Smooth muscle cell of trachea (primary cell): ENCODE measurements around the gene TMEM35A. TPM values are rescaled to one million over a fixed set of nuclear protein-coding genes. Genes with fewer than 3 reads are reported as not detected.

Experiments
- total RNA-seq: library from RNA; depleted of rRNA; stranded (reverse); fragments of >200 nt; gene quantifications from 2 replicates; pipeline ENCODE4 v1.2.1, GENCODE V29; 2014

TMEM35A gene, protein sequence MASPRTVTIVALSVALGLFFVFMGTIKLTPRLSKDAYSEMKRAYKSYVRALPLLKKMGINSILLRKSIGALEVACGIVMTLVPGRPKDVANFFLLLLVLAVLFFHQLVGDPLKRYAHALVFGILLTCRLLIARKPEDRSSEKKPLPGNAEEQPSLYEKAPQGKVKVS
- total RNA-seq = 22.3 and 37.9 TPM in 2 replicates

DNA sequence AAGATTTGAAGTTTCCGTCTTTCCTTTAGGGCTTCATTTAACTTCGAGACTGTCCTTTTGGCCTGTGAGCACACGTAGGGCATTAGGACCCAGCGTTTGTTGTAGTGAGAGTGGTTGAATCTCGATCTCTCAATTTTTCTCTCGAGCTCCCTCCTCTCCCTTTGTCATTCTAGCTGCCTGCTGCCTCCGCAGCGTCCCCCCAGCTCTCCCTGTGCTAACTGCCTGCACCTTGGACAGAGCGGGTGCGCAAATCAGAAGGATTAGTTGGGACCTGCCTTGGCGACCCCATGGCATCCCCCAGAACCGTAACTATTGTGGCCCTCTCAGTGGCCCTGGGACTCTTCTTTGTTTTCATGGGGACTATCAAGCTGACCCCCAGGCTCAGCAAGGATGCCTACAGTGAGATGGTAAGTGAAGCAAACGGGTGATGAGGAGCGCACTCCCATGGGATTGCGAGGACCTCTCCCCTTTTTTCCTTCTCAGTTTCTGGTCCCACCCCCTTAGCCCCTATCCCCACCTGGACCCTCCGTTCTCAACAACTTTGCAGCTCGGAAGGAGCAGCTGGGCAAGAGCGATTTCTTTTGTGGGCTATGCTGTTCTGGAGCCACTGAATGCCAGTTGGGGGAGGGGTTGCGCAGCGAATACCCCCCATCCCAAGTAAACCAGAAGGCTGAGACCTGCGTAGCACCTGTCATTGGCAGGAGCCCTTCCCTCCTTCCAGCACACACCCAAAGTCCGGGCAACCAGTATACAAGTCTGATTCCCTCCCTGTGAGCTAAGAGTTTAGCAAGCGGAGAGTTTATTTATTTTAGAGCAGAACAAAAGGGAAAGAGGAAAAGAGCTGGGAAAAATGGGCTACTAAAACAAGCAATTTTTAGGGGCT, at the start of gene TMEM35A:
TMEM35A (plus strand) TSS at position 164 of the 883 bp plus-strand sequence; CDS start at position 288, 124 bp downstream.

DNA sequence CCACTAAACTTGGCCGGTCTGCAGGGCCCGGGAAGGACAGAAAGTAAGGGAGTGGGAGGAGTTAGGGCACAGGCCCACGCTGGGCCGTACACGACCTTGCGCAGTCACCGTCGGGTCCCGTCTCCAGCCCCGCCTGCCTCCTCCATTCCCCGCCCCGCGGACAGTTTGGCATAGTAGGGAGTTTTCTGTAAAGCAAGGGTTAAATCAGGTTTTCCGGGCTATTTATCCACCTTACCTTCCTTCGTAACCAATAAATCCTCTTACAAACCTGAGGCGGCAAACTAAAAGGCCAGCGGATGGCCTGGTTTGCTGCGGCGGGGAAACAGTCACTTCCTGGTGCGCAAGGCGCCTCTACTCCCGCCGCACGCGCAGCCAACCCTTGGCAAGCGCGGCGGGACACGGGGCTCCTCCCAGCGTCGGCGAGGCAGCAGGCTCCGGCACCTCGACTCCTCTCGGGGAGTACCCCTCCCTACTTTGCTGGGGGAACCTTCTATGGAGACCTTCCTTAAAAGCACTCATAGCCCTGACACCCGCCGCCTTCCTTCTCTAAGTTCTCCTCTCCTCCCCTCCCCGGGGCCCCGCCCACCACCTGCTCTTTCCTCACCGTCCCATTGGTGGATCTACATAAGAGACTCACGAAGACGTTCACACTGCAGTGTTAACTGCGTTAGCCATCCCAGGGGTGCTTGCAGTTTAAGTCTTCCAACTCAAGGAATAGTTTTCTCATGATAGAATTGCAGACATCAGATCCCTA, 27.0 kb upstream of the TMEM35A start, which contains the start of gene TRMT2B:
TRMT2B (minus strand) TSS at position 563 of the 754 bp plus-strand sequence. CDS start 9,822 bp downstream, outside the sequence.

DNA sequence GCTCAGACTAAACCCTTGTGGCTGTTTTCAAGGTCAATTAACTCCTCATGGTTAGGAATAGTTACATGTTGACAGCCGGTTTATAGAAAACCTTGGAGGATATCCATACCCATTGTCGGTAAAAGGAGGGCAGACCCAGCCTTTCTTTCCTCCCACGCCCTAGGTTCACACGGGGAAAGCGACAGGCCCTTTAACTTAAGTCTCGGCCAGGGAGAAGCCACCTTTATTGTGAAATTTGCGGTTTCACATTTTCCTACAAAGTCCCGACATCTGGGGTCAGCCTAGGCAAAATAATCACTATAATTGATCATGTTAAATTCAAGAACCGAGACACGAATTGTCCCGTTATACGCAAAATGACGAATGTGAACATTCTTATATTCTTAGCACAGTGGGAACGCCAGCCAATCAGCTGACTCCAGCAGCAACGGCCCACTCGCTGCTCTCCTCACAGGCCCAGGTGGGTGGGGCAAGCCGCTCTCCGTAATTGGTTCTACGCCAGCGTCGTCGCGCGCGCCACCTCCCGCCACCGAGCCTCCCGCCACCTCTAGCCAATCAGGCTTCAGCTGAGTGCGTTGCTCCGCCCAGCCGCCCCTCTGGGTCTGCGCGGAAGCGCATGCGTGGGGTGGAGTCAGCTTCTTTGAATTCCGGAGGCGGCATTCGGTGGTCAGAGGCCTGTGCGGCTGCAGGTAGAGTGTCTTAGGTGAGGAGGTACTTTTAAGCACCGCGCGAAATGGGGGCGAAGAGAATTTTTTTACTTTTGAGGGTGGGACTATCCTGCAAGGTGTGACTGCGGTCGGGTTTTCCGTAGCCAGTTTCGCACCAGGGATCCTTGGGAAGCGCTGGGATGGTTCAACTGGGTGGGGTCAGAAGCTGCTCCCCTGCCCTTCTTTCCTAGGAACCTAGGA, 19.1 kb downstream of the TMEM35A start, which contains the start of gene CENPI:
CENPI (plus strand) TSS at position 659 of the 908 bp plus-strand sequence. CDS start 2,867 bp downstream, outside the sequence.

Other genes starting within 250 kb of the TMEM35A start
- gene NOX1, start 204.5 kb upstream of the TMEM35A start, total RNA-seq = under 0.01 TPM in 1 of 2 replicates, not detected in the other
- gene XKRX, start 150.0 kb upstream of the TMEM35A start, total RNA-seq = 0.15 and 0.17 TPM in 2 replicates
- gene ARL13A, start 109.2 kb upstream of the TMEM35A start, total RNA-seq = not detected in 2 replicates
- gene TRMT2B, start 26.8 kb upstream of the TMEM35A start, total RNA-seq = 15.9 and 18.8 TPM in 2 replicates
- 5.3 and 28.7 TPM in 2 replicates for gene CENPI, start 19.3 kb downstream of the TMEM35A start, total RNA-seq
- gene DRP2, start 140.9 kb downstream of the TMEM35A start, total RNA-seq = 2.0 and 2.3 TPM in 2 replicates
- gene TAF7L, start 212.5 kb downstream of the TMEM35A start, total RNA-seq = 0.50 and 0.58 TPM in 2 replicates